ENCODE measurements around the gene SPEF2. TPM values are rescaled to one million over a fixed set of nuclear protein-coding genes. Genes with fewer than 3 reads are reported as not detected.
"Not testable (repeated sequence)": the region's sequence is repeated elsewhere in the genome, so short reads cannot be mapped to it uniquely, and the experiment has no call there.

SPEF2 gene
- total RNA-seq, 4 donors from 2014 or later: 0.48 to 6.9 (median 3.2) TPM

- no peak for TF ChIP-seq CTCF (IDR thresholded peaks at IDR 0.05)
- DNase-seq (ENCODE audit: low spot score): no peak
Measured at GRCh38 chr5:35855187-35855586, 237.5 kb downstream of the SPEF2 start.

GRCh38 chr5:35856186-35856764 lies 238.6 kb downstream of the SPEF2 start:
- not testable (repeated sequence) for DNase-seq (ENCODE audit: low spot score)
- ATAC-seq (ENCODE audit: low FRiP score): peak; percentile 42

More at GRCh38 chr5:35855187-35855586, 237.5 kb downstream of the SPEF2 start:
- no peak for ATAC-seq (ENCODE audit: low FRiP score)

GRCh38 chr5:35856765-35857351 lies 239.2 kb downstream of the SPEF2 start, which contains the start of gene IL7R:
Gene IL7R, plus strand, starts transcription at chr5:35856891. Its CDS starts 87 bp downstream, at chr5:35856978.
- DNase-seq (ENCODE audit: low spot score): no peak
- ATAC-seq (ENCODE audit: low FRiP score): peak; percentile 55
- no peak for TF ChIP-seq CTCF (IDR thresholded peaks at IDR 0.05)

GRCh38 chr5:35857606-35858205 lies 240.0 kb downstream of the SPEF2 start:
- DNase-seq (ENCODE audit: low spot score) (no peak), ATAC-seq (ENCODE audit: low FRiP score) (peak; percentile 75)
- TF ChIP-seq CTCF (IDR thresholded peaks at IDR 0.05): no peak

- ATAC-seq (ENCODE audit: low FRiP score) (no peak), DNase-seq (ENCODE audit: low spot score) (no peak)
Measured at GRCh38 chr5:35859101-35859661, 241.5 kb downstream of the SPEF2 start.

GRCh38 chr5:35860686-35861085 lies 243.0 kb downstream of the SPEF2 start:
- no peak for TF ChIP-seq CTCF (IDR thresholded peaks at IDR 0.05)
- no peak for ATAC-seq (ENCODE audit: low FRiP score)
- DNase-seq (ENCODE audit: low spot score): no peak

More at GRCh38 chr5:35859101-35859661, 241.5 kb downstream of the SPEF2 start:
- TF ChIP-seq CTCF (IDR thresholded peaks at IDR 0.05): no peak

GRCh38 chr5:35861718-35862117 lies 244.1 kb downstream of the SPEF2 start:
- TF ChIP-seq CTCF (IDR thresholded peaks at IDR 0.05): no peak
- DNase-seq (ENCODE audit: low spot score): no peak
- no peak for ATAC-seq (ENCODE audit: low FRiP score)
